CD4-positive, CD25-positive, alpha-beta regulatory T cell (primary cell): ENCODE data around the gene NUDT21. TPM values are rescaled to one million over a fixed set of nuclear protein-coding genes. Genes with fewer than 3 reads are reported as not detected.

Experiments used
- ATAC-seq, 2 donors: fragments of 150-1000 bp; cut with Tn5 transposase; one replicate each; pipeline ENCODE4 v1.10.0; 2021; ENCODE audit warnings: low read depth in 2 of 2, moderate number of reproducible peaks in 2 of 2, moderate library complexity in 1 of 2
- DNase-seq, 3 donors: peaks; one replicate each; pipeline versions ENCODE4 v3.0.0 to v3.0.0-alpha.2; 2012 to 2022; ENCODE audit warnings: mixed read lengths in 1 of 3
- H3K27ac ChIP-seq: one replicate; pipeline ENCODE4 v1.7.0; 2013; ENCODE audit warnings: mild to moderate bottlenecking, low read length; ENCODE audit not compliant: insufficient read depth, poor library complexity, severe bottlenecking
- H3K27me3 ChIP-seq: one replicate; pipeline ENCODE4 v1.7.0; 2013; ENCODE audit warnings: low read length; ENCODE audit not compliant: control insufficient read depth, insufficient read depth
- H3K36me3 ChIP-seq: one replicate; pipeline ENCODE4 v1.7.0; 2013; ENCODE audit warnings: mild to moderate bottlenecking, low read length, moderate library complexity; ENCODE audit not compliant: control insufficient read depth, insufficient read depth
- H3K4me1 ChIP-seq: 2 replicates; pipeline ENCODE4 v1.7.0; 2013; ENCODE audit warnings: mild to moderate bottlenecking, low read length; ENCODE audit not compliant: insufficient read depth, control insufficient read depth, poor library complexity, severe bottlenecking
- H3K4me3 ChIP-seq: one replicate; pipeline ENCODE4 v1.7.0; 2013; ENCODE audit warnings: low read depth, mild to moderate bottlenecking, low read length, moderate library complexity
- H3K9me3 ChIP-seq, 2 experiments: 1 replicate in 1 of 2; 2 replicates in 1 of 2; pipeline ENCODE4 v1.7.0; 2013; ENCODE audit warnings: low read length in 2 of 2, mild to moderate bottlenecking in 1 of 2, moderate library complexity in 1 of 2; ENCODE audit not compliant: control insufficient read depth in 2 of 2
- H3K27ac Mint-ChIP-seq, 3 donors: one replicate each; pipeline ENCODE4 v1.8.0; 2020 to 2022; ENCODE audit warnings: mild to moderate bottlenecking in 3 of 3, mixed read lengths in 3 of 3, moderate library complexity in 2 of 3
- H3K27me3 Mint-ChIP-seq: one replicate; pipeline ENCODE4 v1.8.0; 2022; ENCODE audit warnings: mild to moderate bottlenecking, mixed read lengths
- H3K36me3 Mint-ChIP-seq: one replicate; pipeline ENCODE4 v1.8.0; 2020; ENCODE audit warnings: mixed read lengths
- H3K4me1 Mint-ChIP-seq, 4 donors: one replicate each; pipeline ENCODE4 v1.8.0; 2020 to 2022; ENCODE audit warnings: mixed read lengths in 4 of 4, mild to moderate bottlenecking in 1 of 4
- H3K4me3 Mint-ChIP-seq, 4 donors: one replicate each; pipeline ENCODE4 v1.8.0; 2020 to 2022; ENCODE audit warnings: mild to moderate bottlenecking in 4 of 4, mixed read lengths in 4 of 4, moderate library complexity in 3 of 4
- H3K9me3 Mint-ChIP-seq, 7 donors: one replicate each; pipeline ENCODE4 v1.8.0; 2020 to 2022; ENCODE audit warnings: mixed read lengths in 7 of 7, mild to moderate bottlenecking in 3 of 7, moderate library complexity in 2 of 7
- polyA plus RNA-seq, 4 donors: library from polyadenylated mRNA; unstranded; fragments of 300-500 nt; fragmentation: Illumina TruSeq; gene quantifications; one replicate each; pipeline ENCODE4 v1.2.3, GENCODE V29; 2021
- total RNA-seq: library from RNA; stranded (reverse); gene quantifications from one replicate; pipeline ENCODE4 v1.2.3, GENCODE V29; 2022

Gene NUDT21
- total and polyA plus RNA-seq, 5 donors from 2014 or later: 91.9 to 128 (median 104) TPM

DNA sequence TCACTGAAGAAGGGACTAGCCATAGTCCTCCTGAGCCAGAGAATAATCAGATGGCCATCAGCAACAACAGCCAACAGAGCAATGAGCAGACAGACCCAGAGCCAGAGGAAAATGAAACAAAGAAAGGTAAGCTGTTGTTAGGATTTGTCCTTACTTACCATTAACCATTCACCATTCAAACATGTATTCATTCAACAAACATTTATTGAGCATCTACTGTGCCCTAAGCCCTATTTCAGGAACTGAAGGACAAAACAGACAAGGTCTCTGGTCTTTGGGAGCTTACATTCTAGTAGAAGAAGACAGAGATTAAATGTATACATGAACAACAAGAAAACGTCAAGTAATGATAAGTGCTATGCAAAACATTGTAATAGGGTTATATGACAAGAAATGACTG, 19.5 kb upstream of the NUDT21 start:
- Histone ChIP-seq H3K4me3 (no peak overlapping the region), H3K36me3 (peaks cover 93% of the 10 kb centered on the region), H3K27me3 (no peaks in the 10 kb centered on the region), H3K4me1 (no peaks in the 10 kb centered on the region), H3K27ac (no peak overlapping the region), H3K9me3 (no peaks in the 10 kb centered on the region)
- peaks cover 0 to 4% (median 0%) of the 10 kb centered on the region in 4 donors for H3K4me1 Mint-ChIP-seq
- no peak overlapping the region for H3K4me3 Mint-ChIP-seq
- no peak overlapping the region for H3K27ac Mint-ChIP-seq
- ATAC-seq: no peak
- no peaks in the 10 kb centered on the region for H3K27me3 Mint-ChIP-seq
- no peak for DNase-seq
- peaks cover 46% of the 10 kb centered on the region for H3K36me3 Mint-ChIP-seq
- H3K9me3 Mint-ChIP-seq: no peaks in the 10 kb centered on the region

DNA sequence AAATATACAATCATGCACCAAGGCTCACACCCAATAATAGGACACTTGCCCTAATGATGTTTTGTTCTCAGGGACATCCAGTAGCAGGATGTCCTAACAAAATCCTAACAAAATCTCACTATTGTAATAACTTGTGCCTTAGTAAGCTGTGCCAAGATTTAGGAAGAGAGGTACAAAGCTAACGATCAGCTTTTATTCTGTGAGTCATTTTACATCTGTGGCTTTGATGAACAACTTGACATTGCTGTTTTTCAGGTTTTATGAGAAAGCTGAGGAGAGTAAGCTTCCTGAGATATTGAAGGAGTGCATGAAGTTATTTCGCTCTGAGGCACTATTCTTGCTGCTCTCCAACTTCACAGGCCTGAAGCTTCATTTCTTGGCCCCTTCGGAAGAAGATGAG, 19.1 kb upstream of the NUDT21 start:
- no peaks in the 10 kb centered on the region for H3K4me1 ChIP-seq
- H3K4me3 Mint-ChIP-seq: no peak overlapping the region
- DNase-seq (no peak), ATAC-seq (no peak)
- H3K27ac ChIP-seq: no peak overlapping the region
- no peak overlapping the region for H3K27ac Mint-ChIP-seq
- no peaks in the 10 kb centered on the region for H3K9me3 ChIP-seq
- H3K4me1 Mint-ChIP-seq: peaks cover 0 to 4% (median 0%) of the 10 kb centered on the region in 4 donors
- no peaks in the 10 kb centered on the region for H3K9me3 Mint-ChIP-seq
- peaks cover 93% of the 10 kb centered on the region for H3K36me3 ChIP-seq
- H3K4me3 ChIP-seq: no peak overlapping the region
- H3K27me3 Mint-ChIP-seq: no peaks in the 10 kb centered on the region
- no peaks in the 10 kb centered on the region for H3K27me3 ChIP-seq
- peaks cover 46% of the 10 kb centered on the region for H3K36me3 Mint-ChIP-seq

DNA sequence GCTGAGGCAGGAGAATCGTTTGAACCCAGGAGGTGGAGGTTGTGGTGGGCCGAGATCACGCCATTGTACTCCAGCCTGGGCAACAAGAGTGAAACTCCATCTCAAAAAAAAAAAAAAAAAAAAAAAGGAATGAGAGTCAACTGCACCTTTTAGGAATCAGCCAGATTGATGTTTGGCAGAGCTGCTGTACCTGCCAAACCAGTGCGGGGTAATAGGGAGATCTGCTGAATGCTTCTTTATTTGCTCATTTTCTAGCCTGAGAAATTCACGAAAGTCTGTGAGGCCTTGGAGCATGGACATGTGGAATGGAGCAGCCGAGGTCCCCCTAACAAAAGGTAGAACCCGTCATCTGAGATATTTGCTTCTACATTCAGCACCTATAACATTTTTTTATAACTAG, 18.6 kb upstream of the NUDT21 start:
- Histone ChIP-seq H3K27ac (no peak overlapping the region), H3K4me1 (no peaks in the 10 kb centered on the region), H3K9me3 (no peaks in the 10 kb centered on the region), H3K4me3 (no peak overlapping the region), H3K27me3 (no peaks in the 10 kb centered on the region), H3K36me3 (peaks cover 91% of the 10 kb centered on the region)
- Mint-ChIP-seq H3K9me3 (no peaks in the 10 kb centered on the region), H3K4me1 (peaks cover 0 to 4% (median 0%) of the 10 kb centered on the region in 4 donors), H3K4me3 (no peak overlapping the region), H3K27me3 (no peaks in the 10 kb centered on the region), H3K36me3 (peaks cover 42% of the 10 kb centered on the region), H3K27ac (no peak overlapping the region)
- DNase-seq: no peak
- ATAC-seq: no peak

GRCh38 chr16:56468800-56469199, 17.7 kb upstream of the NUDT21 start:
- ATAC-seq (no peak), DNase-seq (no peak)
- H3K4me3 ChIP-seq: no peak overlapping the region
- H3K36me3 ChIP-seq: peaks cover 92% of the 10 kb centered on the region
- peaks cover 0 to 4% (median 0%) of the 10 kb centered on the region in 4 donors for H3K4me1 Mint-ChIP-seq
- H3K27ac ChIP-seq: no peak overlapping the region
- no peaks in the 10 kb centered on the region for H3K27me3 ChIP-seq
- H3K9me3 Mint-ChIP-seq: no peaks in the 10 kb centered on the region
- H3K9me3 ChIP-seq: no peaks in the 10 kb centered on the region
- H3K27ac Mint-ChIP-seq: peak overlapping the region in 2 of 3 donors; percentile 29 to 44
- no peaks in the 10 kb centered on the region for H3K27me3 Mint-ChIP-seq
- H3K4me1 ChIP-seq: no peaks in the 10 kb centered on the region
- H3K36me3 Mint-ChIP-seq: peaks cover 49% of the 10 kb centered on the region
- no peak overlapping the region for H3K4me3 Mint-ChIP-seq

GRCh38 chr16:56466344-56466743, 15.2 kb upstream of the NUDT21 start:
- Mint-ChIP-seq H3K27me3 (no peaks in the 10 kb centered on the region), H3K4me3 (no peak overlapping the region)

DNA sequence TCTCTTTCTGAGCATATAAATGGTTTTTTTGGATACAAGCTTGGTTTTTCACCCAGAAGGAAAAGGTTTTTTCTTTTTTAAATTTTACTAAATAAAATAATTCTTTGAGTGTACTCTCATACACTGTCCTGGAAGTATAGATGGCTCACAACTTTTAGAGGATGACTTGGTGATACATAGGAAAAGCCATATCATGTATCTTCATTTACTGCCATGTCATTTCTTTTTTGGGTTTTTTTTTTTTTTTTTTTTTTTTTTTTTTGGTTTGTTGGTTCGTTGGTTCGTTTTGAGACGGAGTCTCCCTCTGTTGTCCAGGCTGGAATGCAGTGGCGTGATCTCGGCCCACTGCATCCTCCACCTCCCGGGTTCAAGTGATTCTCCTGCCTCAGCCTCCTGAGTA, 12.0 kb upstream of the NUDT21 start:
- H3K4me1 Mint-ChIP-seq: peaks cover 0 to 14% (median 4%) of the 10 kb centered on the region in 4 donors
- ATAC-seq (no peak), DNase-seq (no peak)
- Histone ChIP-seq H3K36me3 (peaks cover 86% of the 10 kb centered on the region), H3K27me3 (no peaks in the 10 kb centered on the region), H3K27ac (no peak overlapping the region), H3K4me1 (no peaks in the 10 kb centered on the region), H3K9me3 (no peaks in the 10 kb centered on the region), H3K4me3 (no peak overlapping the region)
- H3K27ac Mint-ChIP-seq: no peak overlapping the region
- no peaks in the 10 kb centered on the region for H3K9me3 Mint-ChIP-seq
- H3K36me3 Mint-ChIP-seq: peaks cover 55% of the 10 kb centered on the region
- H3K27me3 Mint-ChIP-seq: no peaks in the 10 kb centered on the region
- no peak overlapping the region for H3K4me3 Mint-ChIP-seq

More at GRCh38 chr16:56466344-56466743, 15.2 kb upstream of the NUDT21 start:
- ATAC-seq (no peak), DNase-seq (no peak)
- H3K27ac ChIP-seq: no peak overlapping the region
- Mint-ChIP-seq H3K27ac (no peak overlapping the region), H3K36me3 (peaks cover 64% of the 10 kb centered on the region), H3K4me1 (peaks cover 0 to 6% (median 2%) of the 10 kb centered on the region in 4 donors), H3K9me3 (no peaks in the 10 kb centered on the region)
- H3K4me1 ChIP-seq: no peaks in the 10 kb centered on the region
- no peaks in the 10 kb centered on the region for H3K9me3 ChIP-seq
- H3K36me3 ChIP-seq: peaks cover 86% of the 10 kb centered on the region
- H3K4me3 ChIP-seq: no peak overlapping the region
- no peaks in the 10 kb centered on the region for H3K27me3 ChIP-seq

DNA sequence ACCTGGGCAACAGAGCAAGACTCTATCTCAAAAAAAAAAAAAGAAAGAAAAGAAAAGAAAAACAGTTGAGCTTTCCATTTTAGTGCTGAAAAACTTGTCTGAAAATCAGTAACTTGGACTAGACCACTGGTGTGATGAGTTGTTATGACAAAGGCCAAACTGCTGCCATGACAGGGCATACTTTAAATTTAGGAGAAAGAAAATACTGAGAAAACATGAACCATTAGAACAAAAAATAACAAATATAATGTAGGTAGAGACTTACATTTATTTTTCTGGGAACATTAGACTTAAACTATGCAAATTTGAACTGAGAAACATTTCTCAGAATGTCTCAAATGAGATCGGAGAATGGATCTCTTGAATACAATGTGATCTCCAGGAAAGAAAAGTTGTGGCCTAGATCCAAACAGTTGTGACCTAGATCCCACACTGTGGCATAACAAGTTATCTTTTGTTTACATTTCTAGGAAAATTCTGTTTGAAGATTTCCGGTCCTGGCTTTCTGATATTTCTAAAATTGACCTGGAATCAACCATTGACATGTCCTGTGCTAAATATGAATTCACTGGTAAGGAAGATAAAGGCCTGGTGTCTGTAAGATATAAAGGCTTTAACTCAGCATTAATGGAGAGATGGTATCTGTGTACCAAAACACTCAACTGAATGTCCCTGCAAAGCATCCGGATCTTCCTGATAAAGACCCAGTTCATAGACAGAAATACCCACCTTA, 11.1 kb upstream of the NUDT21 start:
- Mint-ChIP-seq H3K27me3 (no peaks in the 10 kb centered on the region), H3K36me3 (peaks cover 61% of the 10 kb centered on the region), H3K27ac (peak overlapping the region in 1 of 3 donors; percentile 10), H3K9me3 (no peaks in the 10 kb centered on the region), H3K4me3 (no peak overlapping the region), H3K4me1 (peaks cover 0 to 18% (median 8%) of the 10 kb centered on the region in 4 donors)
- no peaks in the 10 kb centered on the region for H3K27me3 ChIP-seq
- H3K4me3 ChIP-seq: no peak overlapping the region
- H3K27ac ChIP-seq: no peak overlapping the region
- ATAC-seq (no peak), DNase-seq (no peak)
- no peaks in the 10 kb centered on the region for H3K4me1 ChIP-seq
- no peaks in the 10 kb centered on the region for H3K9me3 ChIP-seq
- H3K36me3 ChIP-seq: peaks cover 87% of the 10 kb centered on the region

DNA sequence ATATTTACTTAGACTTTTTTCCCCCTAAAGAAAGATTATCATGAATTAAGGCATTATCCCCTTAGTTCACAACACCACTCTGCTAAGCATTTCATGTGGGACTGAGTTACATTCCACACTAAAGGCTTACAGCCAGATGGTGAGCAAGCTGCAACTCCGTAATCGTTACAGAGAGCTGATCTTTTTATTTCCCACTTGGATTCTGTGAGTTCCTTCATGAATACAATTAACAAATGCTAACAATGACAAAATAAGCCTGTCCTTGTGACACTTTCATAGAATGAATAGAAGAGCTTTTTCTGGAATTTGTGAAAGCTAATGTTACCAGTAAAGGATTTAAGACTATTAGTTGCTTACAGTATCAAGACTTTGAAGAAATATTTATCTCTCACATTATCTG, 9.0 kb upstream of the NUDT21 start:
- Histone ChIP-seq H3K4me3 (no peak overlapping the region), H3K4me1 (no peaks in the 10 kb centered on the region), H3K9me3 (no peaks in the 10 kb centered on the region), H3K36me3 (peaks cover 86% of the 10 kb centered on the region), H3K27me3 (no peaks in the 10 kb centered on the region), H3K27ac (no peak overlapping the region)
- no peaks in the 10 kb centered on the region for H3K27me3 Mint-ChIP-seq
- no peak overlapping the region for H3K4me3 Mint-ChIP-seq
- H3K9me3 Mint-ChIP-seq: no peaks in the 10 kb centered on the region
- no peak overlapping the region for H3K27ac Mint-ChIP-seq
- ATAC-seq (no peak), DNase-seq (no peak)
- H3K36me3 Mint-ChIP-seq: peaks cover 66% of the 10 kb centered on the region
- H3K4me1 Mint-ChIP-seq: peaks cover 8 to 32% (median 23%) of the 10 kb centered on the region in 4 donors
